ENCODE data around the gene AREG.

GRCh38 chr4:74480267-74480666 is 35.3 kb downstream of the AREG start:
- TF ChIP-seq, protein P1, sequence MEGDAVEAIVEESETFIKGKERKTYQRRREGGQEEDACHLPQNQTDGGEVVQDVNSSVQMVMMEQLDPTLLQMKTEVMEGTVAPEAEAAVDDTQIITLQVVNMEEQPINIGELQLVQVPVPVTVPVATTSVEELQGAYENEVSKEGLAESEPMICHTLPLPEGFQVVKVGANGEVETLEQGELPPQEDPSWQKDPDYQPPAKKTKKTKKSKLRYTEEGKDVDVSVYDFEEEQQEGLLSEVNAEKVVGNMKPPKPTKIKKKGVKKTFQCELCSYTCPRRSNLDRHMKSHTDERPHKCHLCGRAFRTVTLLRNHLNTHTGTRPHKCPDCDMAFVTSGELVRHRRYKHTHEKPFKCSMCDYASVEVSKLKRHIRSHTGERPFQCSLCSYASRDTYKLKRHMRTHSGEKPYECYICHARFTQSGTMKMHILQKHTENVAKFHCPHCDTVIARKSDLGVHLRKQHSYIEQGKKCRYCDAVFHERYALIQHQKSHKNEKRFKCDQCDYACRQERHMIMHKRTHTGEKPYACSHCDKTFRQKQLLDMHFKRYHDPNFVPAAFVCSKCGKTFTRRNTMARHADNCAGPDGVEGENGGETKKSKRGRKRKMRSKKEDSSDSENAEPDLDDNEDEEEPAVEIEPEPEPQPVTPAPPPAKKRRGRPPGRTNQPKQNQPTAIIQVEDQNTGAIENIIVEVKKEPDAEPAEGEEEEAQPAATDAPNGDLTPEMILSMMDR (IDR thresholded peaks at IDR 0.05), result no peak
- no peak for TF ChIP-seq POLR2A (IDR thresholded peaks at IDR 0.05)
